Measurements from ENCODE around the gene KANK3. TPM values are rescaled to one million over a fixed set of nuclear protein-coding genes. Genes with fewer than 3 reads are reported as not detected.

Gene KANK3
- total RNA-seq, 1 experiment from 2014 or later: 7.7 TPM

DNA sequence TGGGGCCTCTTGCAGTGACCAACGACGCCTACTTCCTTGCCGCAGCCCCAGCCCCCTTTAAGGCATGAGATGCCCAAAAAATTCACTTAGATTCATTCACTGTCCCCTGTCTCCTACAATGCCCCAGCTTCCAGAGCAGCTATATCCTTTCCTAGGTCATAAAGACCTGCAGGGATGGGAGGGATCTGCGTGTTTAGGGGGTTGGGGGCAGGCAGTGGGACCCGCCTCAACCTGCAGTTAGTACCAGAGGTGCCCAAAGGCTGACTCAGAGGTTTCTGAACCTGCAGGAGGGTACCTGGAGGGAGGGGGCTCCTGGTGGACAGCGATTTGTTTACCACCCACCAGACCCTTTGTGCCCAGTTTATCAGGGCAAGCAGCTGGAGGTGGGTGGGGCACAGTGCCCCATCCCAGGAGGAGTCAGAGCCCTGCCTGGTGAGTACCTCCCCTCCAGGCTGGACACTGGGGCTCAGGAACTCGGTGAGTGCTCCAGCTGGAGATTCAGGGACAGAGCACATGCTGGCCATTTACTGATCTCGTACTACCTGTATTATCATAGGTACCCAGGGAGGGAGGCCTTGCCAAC is 11.7 kb downstream of the KANK3 start:
- H3K27me3 ChIP-seq (ENCODE audit: insufficient read depth, low read length): peaks cover 18% of the 10 kb centered on the region; the same call in 1 of the 2 replicates
- H3K27ac Mint-ChIP-seq: no peak overlapping the region
- no peak overlapping the region for H3K56ac ChIP-seq (ENCODE audit: insufficient read length, low read depth, low read length)

More for the DNA sequence above, 11.7 kb downstream of the KANK3 start:
- Mint-ChIP-seq H3K4me3 (no peak overlapping the region), H3K9me3 (peaks cover 0 to 3% of the 10 kb centered on the region in 2 experiments; a peak in 3 of 5 replicates), H3K4me1 (peaks cover 5 to 7% of the 10 kb centered on the region in 2 experiments; a peak in 3 of 4 replicates), H3K36me3 (ENCODE audit: insufficient read depth in 1 of 3, low read depth in 3 of 3) (peaks cover 0 to 2% (median 0%) of the 10 kb centered on the region in 3 experiments; a peak in 1 of 7 replicates), H3K27me3 (ENCODE audit: low read depth) (peaks cover 42% of the 10 kb centered on the region)
- Histone ChIP-seq H2AK5ac (ENCODE audit: insufficient read length, low read length) (no peak overlapping the region), H3K4me1 (ENCODE audit: insufficient read depth, low read length) (no peaks in the 10 kb centered on the region), H2AFZ (ENCODE audit: low read length) (no peak overlapping the region), H3K23me2 (ENCODE audit: insufficient read length, low read depth, low read length, poor library complexity, severe bottlenecking) (peaks cover 12% of the 10 kb centered on the region), H3T11ph (ENCODE audit: low read length) (no peak overlapping the region), H2BK20ac (ENCODE audit: low read depth, low read length, poor library complexity, severe bottlenecking) (no peak overlapping the region), H3K14ac (ENCODE audit: insufficient read depth, low read length) (no peak overlapping the region), H3K18ac (ENCODE audit: insufficient read length, low read depth, low read length) (no peak overlapping the region), H2BK5ac (ENCODE audit: insufficient read length, low read length) (no peak overlapping the region), H3K4ac (ENCODE audit: low read depth, low read length) (no peak overlapping the region), H2BK15ac (ENCODE audit: low read depth, low read length) (no peak overlapping the region), H4K20me1 (ENCODE audit: control insufficient read depth, insufficient read depth, insufficient read length) (no peaks in the 10 kb centered on the region), H3K9me3 (ENCODE audit: control insufficient read depth, low read depth, low read length) (no peaks in the 10 kb centered on the region), H3K4me2 (ENCODE audit: insufficient read depth, insufficient read length, low read length) (no peak overlapping the region), H2BK12ac (ENCODE audit: insufficient read length, low read depth, low read length) (no peak overlapping the region), H3K9ac (ENCODE audit: extremely low read depth, insufficient read length, low read length) (no peak overlapping the region), H4K8ac (replicated peaks; ENCODE audit: insufficient read length, low read depth, low read length) (no peak overlapping the region), H4K91ac (ENCODE audit: insufficient read length, low read depth, low read length) (no peak overlapping the region), H3K79me1 (ENCODE audit: insufficient read depth, low read depth, low read length, poor library complexity, severe bottlenecking) (no peaks in the 10 kb centered on the region), H3K79me2 (ENCODE audit: insufficient read depth, low read length) (no peaks in the 10 kb centered on the region), H4K5ac (ENCODE audit: insufficient read length, low read depth, low read length) (no peak overlapping the region), H2BK120ac (ENCODE audit: low read depth, low read length, poor library complexity, severe bottlenecking) (no peak overlapping the region), H3K23ac (ENCODE audit: insufficient read length, low read depth, low read length) (no peak overlapping the region), H3K27ac (ENCODE audit: insufficient read length, low read depth, low read length) (no peak overlapping the region)
- TF ChIP-seq, protein P1, sequence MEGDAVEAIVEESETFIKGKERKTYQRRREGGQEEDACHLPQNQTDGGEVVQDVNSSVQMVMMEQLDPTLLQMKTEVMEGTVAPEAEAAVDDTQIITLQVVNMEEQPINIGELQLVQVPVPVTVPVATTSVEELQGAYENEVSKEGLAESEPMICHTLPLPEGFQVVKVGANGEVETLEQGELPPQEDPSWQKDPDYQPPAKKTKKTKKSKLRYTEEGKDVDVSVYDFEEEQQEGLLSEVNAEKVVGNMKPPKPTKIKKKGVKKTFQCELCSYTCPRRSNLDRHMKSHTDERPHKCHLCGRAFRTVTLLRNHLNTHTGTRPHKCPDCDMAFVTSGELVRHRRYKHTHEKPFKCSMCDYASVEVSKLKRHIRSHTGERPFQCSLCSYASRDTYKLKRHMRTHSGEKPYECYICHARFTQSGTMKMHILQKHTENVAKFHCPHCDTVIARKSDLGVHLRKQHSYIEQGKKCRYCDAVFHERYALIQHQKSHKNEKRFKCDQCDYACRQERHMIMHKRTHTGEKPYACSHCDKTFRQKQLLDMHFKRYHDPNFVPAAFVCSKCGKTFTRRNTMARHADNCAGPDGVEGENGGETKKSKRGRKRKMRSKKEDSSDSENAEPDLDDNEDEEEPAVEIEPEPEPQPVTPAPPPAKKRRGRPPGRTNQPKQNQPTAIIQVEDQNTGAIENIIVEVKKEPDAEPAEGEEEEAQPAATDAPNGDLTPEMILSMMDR (conservative IDR thresholded peaks at IDR 0.05): no peak
- no peak for DNase-seq
- WGBS (ENCODE audit: extremely low coverage, insufficient read length, low lambda C conversion rate): no CpG with 5 or more reads among the region's 8 CpGs
